Measurements from ENCODE around the gene CDH4. TPM values are rescaled to one million over a fixed set of nuclear protein-coding genes. Genes with fewer than 3 reads are reported as not detected.

Gene CDH4
- total and polyA plus RNA-seq, 2 donors (not counting 3 experiments of a cell fraction or from before 2014, with no cell fraction given): 0.17 to 0.51 TPM

DNA sequence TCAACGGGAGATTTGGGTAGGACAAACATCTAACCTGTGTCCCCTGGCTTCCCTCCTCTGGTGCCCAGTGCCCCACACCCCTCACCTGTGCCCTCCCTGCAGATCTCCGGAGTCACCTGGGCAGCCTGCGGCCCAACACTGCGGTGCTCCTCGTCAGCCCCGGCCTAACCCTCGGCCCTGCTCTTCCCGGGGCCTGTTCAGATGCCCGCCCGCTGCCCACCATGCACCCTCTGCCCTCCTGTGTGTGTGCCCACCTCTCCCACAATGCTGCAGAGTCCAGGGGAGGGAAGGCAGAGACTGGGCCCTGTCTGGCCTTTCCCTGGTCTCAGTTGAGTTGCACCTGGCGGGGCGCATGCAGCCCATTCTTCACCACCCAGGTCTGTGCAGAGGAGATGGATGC lies 349.3 kb downstream of the CDH4 start:
- Histone ChIP-seq H3K9me3 (replicated peaks; ENCODE audit: control insufficient read depth, insufficient read depth, low read length) (peaks cover 11% of the 10 kb centered on the region), H3K27me3 (ENCODE audit: control insufficient read depth in 2 of 2, insufficient read depth in 2 of 2, low read length in 2 of 2) (no peaks in the 10 kb centered on the region), H3K36me3 (ENCODE audit: control insufficient read depth in 2 of 2, extremely low read depth in 1 of 2, insufficient read depth in 2 of 2, low read length in 2 of 2) (no peaks in the 10 kb centered on the region), H3K4me2 (ENCODE audit: insufficient read depth, low read length) (no peak overlapping the region), H3K9me1 (replicated peaks; ENCODE audit: control insufficient read depth, extremely low read depth, insufficient read depth, low read length) (no peaks in the 10 kb centered on the region), H3K9ac (replicated peaks; ENCODE audit: extremely low read depth, insufficient read depth, low read length) (no peak overlapping the region), H3K4me1 (ENCODE audit: control insufficient read depth, extremely low read depth, insufficient read depth, low read length) (no peaks in the 10 kb centered on the region), H3K4me3 (replicated peaks in 1 of 3; ENCODE audit: insufficient read depth in 1 of 3, low read depth in 1 of 3, low read length in 3 of 3) (no peak overlapping the region), H2AFZ (ENCODE audit: low read depth, low read length) (no peak overlapping the region), H3K79me2 (ENCODE audit: control insufficient read depth, insufficient read depth, low read length) (no peaks in the 10 kb centered on the region), H4K20me1 (replicated peaks; ENCODE audit: control insufficient read depth, extremely low read depth, insufficient read depth, low read length) (no peaks in the 10 kb centered on the region), H3K27ac (ENCODE audit: insufficient read depth, low read depth, low read length) (no peak overlapping the region)
- no peak for FAIRE-seq
- ChIA-PET POLR2A (no interaction called here), CTCF (no interaction called here)
- dilution Hi-C loops (cut with MboI; ENCODE audit: extremely low pct_ligation_motif_present, low sequenced_read_pairs): no loop called here
- BruUV-seq (replicated peaks): no TSS peak
- no peak for DNase-seq (ENCODE audit: low read depth, low spot score)
- no peak for TF ChIP-seq JUN (IDR thresholded peaks at IDR 0.05; ENCODE audit: borderline replicate concordance, insufficient read depth, insufficient read length, low read depth)
- TF ChIP-seq, protein P1, sequence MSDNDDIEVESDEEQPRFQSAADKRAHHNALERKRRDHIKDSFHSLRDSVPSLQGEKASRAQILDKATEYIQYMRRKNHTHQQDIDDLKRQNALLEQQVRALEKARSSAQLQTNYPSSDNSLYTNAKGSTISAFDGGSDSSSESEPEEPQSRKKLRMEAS (IDR thresholded peaks at IDR 0.05; ENCODE audit: insufficient read depth, insufficient read length): no peak
- intact Hi-C loops (cut with micrococcal nuclease): no loop called here

DNA sequence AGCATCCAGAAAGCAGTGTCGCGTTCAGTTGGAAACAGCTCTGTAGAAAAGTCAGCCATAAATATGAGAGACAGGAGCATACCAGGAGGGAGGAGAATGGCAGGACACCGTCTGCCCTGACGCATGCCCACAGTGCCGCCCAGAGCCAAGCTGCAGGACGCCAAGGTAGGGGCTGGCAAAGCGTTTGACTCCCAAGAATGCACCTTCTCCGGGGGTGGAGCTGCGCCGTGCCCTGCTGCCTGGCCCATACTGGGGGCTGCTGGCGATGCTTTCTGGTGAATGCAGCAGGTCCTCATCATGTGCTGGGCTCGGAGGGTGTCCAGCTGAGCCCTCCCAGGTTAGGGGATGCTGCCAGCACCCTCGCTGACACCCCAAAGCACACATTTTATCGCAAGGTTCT lies 349.8 kb downstream of the CDH4 start:
- peaks cover 11% of the 10 kb centered on the region for H3K9me3 ChIP-seq (replicated peaks; ENCODE audit: control insufficient read depth, insufficient read depth, low read length)
- no TSS peak for BruUV-seq (replicated peaks)
- H3K4me1 ChIP-seq (ENCODE audit: control insufficient read depth, extremely low read depth, insufficient read depth, low read length): no peaks in the 10 kb centered on the region
- H3K9ac ChIP-seq (replicated peaks; ENCODE audit: extremely low read depth, insufficient read depth, low read length): no peak overlapping the region
- H2AFZ ChIP-seq (ENCODE audit: low read depth, low read length): no peak overlapping the region
- no peaks in the 10 kb centered on the region for H3K36me3 ChIP-seq (ENCODE audit: control insufficient read depth in 2 of 2, extremely low read depth in 1 of 2, insufficient read depth in 2 of 2, low read length in 2 of 2)
- H3K9me1 ChIP-seq (replicated peaks; ENCODE audit: control insufficient read depth, extremely low read depth, insufficient read depth, low read length): no peaks in the 10 kb centered on the region
- intact Hi-C loops (cut with micrococcal nuclease): no loop called here
- no peaks in the 10 kb centered on the region for H3K27me3 ChIP-seq (ENCODE audit: control insufficient read depth in 2 of 2, insufficient read depth in 2 of 2, low read length in 2 of 2)
- ChIA-PET CTCF (no interaction called here), POLR2A (no interaction called here)
- no peak overlapping the region for H3K4me3 ChIP-seq (replicated peaks in 1 of 3; ENCODE audit: insufficient read depth in 1 of 3, low read depth in 1 of 3, low read length in 3 of 3)
- DNase-seq (ENCODE audit: low read depth, low spot score) (no peak), FAIRE-seq (no peak)
- no peaks in the 10 kb centered on the region for H3K79me2 ChIP-seq (ENCODE audit: control insufficient read depth, insufficient read depth, low read length)
- no peaks in the 10 kb centered on the region for H4K20me1 ChIP-seq (replicated peaks; ENCODE audit: control insufficient read depth, extremely low read depth, insufficient read depth, low read length)
- TF ChIP-seq, protein P2, sequence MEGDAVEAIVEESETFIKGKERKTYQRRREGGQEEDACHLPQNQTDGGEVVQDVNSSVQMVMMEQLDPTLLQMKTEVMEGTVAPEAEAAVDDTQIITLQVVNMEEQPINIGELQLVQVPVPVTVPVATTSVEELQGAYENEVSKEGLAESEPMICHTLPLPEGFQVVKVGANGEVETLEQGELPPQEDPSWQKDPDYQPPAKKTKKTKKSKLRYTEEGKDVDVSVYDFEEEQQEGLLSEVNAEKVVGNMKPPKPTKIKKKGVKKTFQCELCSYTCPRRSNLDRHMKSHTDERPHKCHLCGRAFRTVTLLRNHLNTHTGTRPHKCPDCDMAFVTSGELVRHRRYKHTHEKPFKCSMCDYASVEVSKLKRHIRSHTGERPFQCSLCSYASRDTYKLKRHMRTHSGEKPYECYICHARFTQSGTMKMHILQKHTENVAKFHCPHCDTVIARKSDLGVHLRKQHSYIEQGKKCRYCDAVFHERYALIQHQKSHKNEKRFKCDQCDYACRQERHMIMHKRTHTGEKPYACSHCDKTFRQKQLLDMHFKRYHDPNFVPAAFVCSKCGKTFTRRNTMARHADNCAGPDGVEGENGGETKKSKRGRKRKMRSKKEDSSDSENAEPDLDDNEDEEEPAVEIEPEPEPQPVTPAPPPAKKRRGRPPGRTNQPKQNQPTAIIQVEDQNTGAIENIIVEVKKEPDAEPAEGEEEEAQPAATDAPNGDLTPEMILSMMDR (IDR thresholded peaks at IDR 0.05; ENCODE audit: extremely low read depth in 1 of 2, insufficient read depth in 1 of 2, low read depth in 1 of 2, low read length in 2 of 2): no peak
- no peak for TF ChIP-seq POLR2A (IDR thresholded peaks at IDR 0.05; ENCODE audit: low read depth, low read length)
- TF ChIP-seq JUN (IDR thresholded peaks at IDR 0.05; ENCODE audit: borderline replicate concordance, insufficient read depth, insufficient read length, low read depth): no peak
- H3K4me2 ChIP-seq (ENCODE audit: insufficient read depth, low read length): no peak overlapping the region
- dilution Hi-C loops (cut with MboI; ENCODE audit: extremely low pct_ligation_motif_present, low sequenced_read_pairs): no loop called here
- no peak overlapping the region for H3K27ac ChIP-seq (ENCODE audit: insufficient read depth, low read depth, low read length)

Measured in endothelial cell of umbilical vein (primary cell).